ENCODE data around the gene NSUN6.

The NSUN6 gene

DNA sequence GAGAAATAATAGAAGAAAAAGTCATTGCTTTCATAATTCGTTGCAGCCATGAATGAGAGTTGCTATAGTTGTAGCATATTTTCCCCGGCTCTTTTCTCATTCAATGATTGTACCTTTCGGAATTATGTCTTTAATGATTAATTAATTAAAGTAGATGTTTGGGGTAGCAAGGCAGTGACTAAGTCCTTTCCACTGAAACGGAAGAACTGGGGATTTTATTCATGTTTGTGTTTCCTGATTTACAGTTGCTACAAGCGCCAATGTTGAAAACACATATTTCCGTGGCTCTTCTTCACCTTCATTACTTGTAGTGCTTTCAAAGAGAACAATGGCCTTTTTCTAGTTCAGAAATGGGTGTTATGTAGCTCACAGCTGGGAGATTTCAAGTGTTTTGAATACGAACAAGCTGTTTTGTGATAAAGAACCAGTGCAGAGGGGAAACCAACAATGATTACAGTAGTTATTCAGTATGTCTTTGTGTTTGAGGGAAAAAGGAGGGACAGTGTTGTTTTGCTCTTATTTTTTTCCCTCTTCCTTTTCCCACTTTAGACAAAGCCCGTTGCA is 153.5 kb downstream of the NSUN6 start:
- DNase-seq = no peak
